ENCODE data around the gene SCN10A. TPM values are rescaled to one million over a fixed set of nuclear protein-coding genes. Genes with fewer than 3 reads are reported as not detected.

The SCN10A gene
- total RNA-seq, 1 experiment from 2014 or later, result not detected

DNA sequence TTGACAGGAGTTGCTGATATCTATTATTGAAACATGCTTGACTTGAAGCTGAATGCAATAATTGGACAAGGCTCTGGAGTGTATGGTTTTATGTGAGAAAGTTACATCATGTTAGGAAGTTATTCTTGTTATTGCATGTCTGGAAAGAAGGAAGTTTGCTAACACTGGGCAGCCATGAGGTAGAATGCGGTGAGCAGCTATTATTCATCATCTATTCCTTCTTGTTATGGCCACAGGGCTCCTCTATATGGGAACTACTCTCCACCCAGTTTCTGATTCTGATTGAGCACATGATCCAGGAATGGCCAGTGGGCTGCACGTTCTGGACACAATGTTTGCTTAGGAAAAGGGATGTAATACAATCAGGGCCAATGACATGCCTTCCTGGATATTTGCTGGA, 128.7 kb downstream of the SCN10A start (continued):
- TF ChIP-seq ZSCAN18 (CRISPR knock-in tag; IDR thresholded peaks at IDR 0.05), result no peak
- TF ChIP-seq, protein P1, sequence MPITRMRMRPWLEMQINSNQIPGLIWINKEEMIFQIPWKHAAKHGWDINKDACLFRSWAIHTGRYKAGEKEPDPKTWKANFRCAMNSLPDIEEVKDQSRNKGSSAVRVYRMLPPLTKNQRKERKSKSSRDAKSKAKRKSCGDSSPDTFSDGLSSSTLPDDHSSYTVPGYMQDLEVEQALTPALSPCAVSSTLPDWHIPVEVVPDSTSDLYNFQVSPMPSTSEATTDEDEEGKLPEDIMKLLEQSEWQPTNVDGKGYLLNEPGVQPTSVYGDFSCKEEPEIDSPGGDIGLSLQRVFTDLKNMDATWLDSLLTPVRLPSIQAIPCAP (CRISPR knock-in tag; IDR thresholded peaks at IDR 0.05), result no peak
- TF ChIP-seq PREB (CRISPR knock-in tag; IDR thresholded peaks at IDR 0.05; ENCODE audit: borderline replicate concordance), result no peak
- no peak for TF ChIP-seq FOXJ3 (CRISPR knock-in tag; IDR thresholded peaks at IDR 0.05; ENCODE audit: borderline replicate concordance)
- TF ChIP-seq ATF6 (CRISPR knock-in tag; IDR thresholded peaks at IDR 0.05), result no peak
- TF ChIP-seq AR (CRISPR knock-in tag; IDR thresholded peaks at IDR 0.05), result no peak
- TF ChIP-seq ZNF425 (CRISPR knock-in tag; conservative IDR thresholded peaks at IDR 0.05), result no peak

GRCh38 chr3:38684546-38684945, 131.5 kb downstream of the SCN10A start:
- no peaks in the 10 kb centered on the region; the same call in 1 of the 2 replicates for H3K27me3 Mint-ChIP-seq (ENCODE audit: low read depth)
- DNase-seq (ENCODE audit: low spot score) (no peak), ATAC-seq (no peak)
- no peaks in the 10 kb centered on the region for H3K36me3 Mint-ChIP-seq
- ChIA-PET POLR2A (no interaction called here), CTCF (interaction anchor here (0.5 to 1.5 kb wide), 3 partner anchors 22 to 52 kb away, joined by 3 to 4 read pairs (median 4); no protein-coding TSS in a partner anchor)
- H3K27ac Mint-ChIP-seq, result no peak overlapping the region
- no peaks in the 10 kb centered on the region for H3K9me3 Mint-ChIP-seq
- no peak overlapping the region for H3K4me3 Mint-ChIP-seq
- no peaks in the 10 kb centered on the region for H3K4me1 Mint-ChIP-seq
- TF ChIP-seq ZNF425 (CRISPR knock-in tag; conservative IDR thresholded peaks at IDR 0.05) (no peak), ZNF281 (CRISPR knock-in tag; IDR thresholded peaks at IDR 0.05) (no peak), ATF3 (CRISPR knock-in tag; conservative IDR thresholded peaks at IDR 0.05) (no peak), STAT6 (CRISPR knock-in tag; conservative IDR thresholded peaks at IDR 0.05; ENCODE audit: low read depth) (no peak), NFE2L1 (CRISPR knock-in tag; IDR thresholded peaks at IDR 0.05) (no peak), ZNF138 (CRISPR knock-in tag; conservative IDR thresholded peaks at IDR 0.05) (no peak)
